ENCODE data around the gene PDE4D. TPM values are rescaled to one million over a fixed set of nuclear protein-coding genes. Genes with fewer than 3 reads are reported as not detected.
A peak's percentile ranks its signal among the peaks of the same experiment; 100 is the strongest.
"Not testable (repeated sequence)": the region's sequence is repeated elsewhere in the genome, so short reads cannot be mapped to it uniquely, and the experiment has no call there.

PDE4D gene
- total RNA-seq, 2 experiments from 2014 or later: 68.5 to 69.8 TPM

GRCh38 chr5:58965677-58966414 lies 927.7 kb downstream of the PDE4D start:
- no peak for ATAC-seq
- H3K27me3 Mint-ChIP-seq: no peaks in the 10 kb centered on the region
- H3K9me3 Mint-ChIP-seq (ENCODE audit: low read depth): no peaks in the 10 kb centered on the region
- H3K27ac Mint-ChIP-seq: no peak overlapping the region
- ChIA-PET POLR2A (no interaction called here), CTCF (interaction anchor here (0.8 to 2.3 kb wide), 5 partner anchors 19 to 209 kb away, joined by 4 to 8 read pairs (median 5); no protein-coding TSS in a partner anchor)
- H3K4me1 Mint-ChIP-seq: peaks cover 11% of the 10 kb centered on the region
- H3K36me3 Mint-ChIP-seq (ENCODE audit: low read depth): no peaks in the 10 kb centered on the region
- intact Hi-C loops (cut with DNase I, micrococcal nuclease): loop anchor here in 1 of 2 experiments (2.0 to 5.0 kb wide), 3 partner anchors 34 to 75 kb away; no protein-coding TSS in a partner anchor
- no peak overlapping the region for H3K4me3 Mint-ChIP-seq
- DNase-seq: peak; percentile 16

GRCh38 chr5:58963821-58964220 lies 929.7 kb downstream of the PDE4D start:
- intact Hi-C loops (cut with DNase I, micrococcal nuclease): no loop called here
- H3K4me1 Mint-ChIP-seq: peaks cover 2% of the 10 kb centered on the region
- H3K4me3 Mint-ChIP-seq: no peak overlapping the region
- DNase-seq (no peak), ATAC-seq (no peak)
- ChIA-PET POLR2A (no interaction called here), CTCF (no interaction called here)
- H3K36me3 Mint-ChIP-seq (ENCODE audit: low read depth): no peaks in the 10 kb centered on the region
- no peaks in the 10 kb centered on the region for H3K27me3 Mint-ChIP-seq
- H3K9me3 Mint-ChIP-seq (ENCODE audit: low read depth): no peaks in the 10 kb centered on the region
- no peak overlapping the region for H3K27ac Mint-ChIP-seq

GRCh38 chr5:58963361-58963760 lies 930.2 kb downstream of the PDE4D start:
- Mint-ChIP-seq H3K36me3 (ENCODE audit: low read depth) (no peaks in the 10 kb centered on the region), H3K4me1 (peaks cover 2% of the 10 kb centered on the region), H3K4me3 (no peak overlapping the region), H3K27me3 (no peaks in the 10 kb centered on the region), H3K9me3 (ENCODE audit: low read depth) (no peaks in the 10 kb centered on the region), H3K27ac (no peak overlapping the region)
- DNase-seq (no peak), ATAC-seq (no peak)
- intact Hi-C loops (cut with DNase I, micrococcal nuclease): no loop called here
- ChIA-PET CTCF (no interaction called here), POLR2A (no interaction called here)

GRCh38 chr5:58961631-58962280 lies 931.8 kb downstream of the PDE4D start:
- no peaks in the 10 kb centered on the region for H3K36me3 Mint-ChIP-seq (ENCODE audit: low read depth)
- CTCF ChIA-PET: interaction anchor here (1.0 to 1.2 kb wide), 2 partner anchors 75 to 79 kb away, joined by 3 read pairs; no protein-coding TSS in a partner anchor

GRCh38 chr5:58958701-58959100 lies 934.8 kb downstream of the PDE4D start:
- no peak overlapping the region for H3K4me3 Mint-ChIP-seq
- no peaks in the 10 kb centered on the region for H3K36me3 Mint-ChIP-seq (ENCODE audit: low read depth)
- POLR2A ChIA-PET: no interaction called here
- intact Hi-C loops (cut with DNase I, micrococcal nuclease): no loop called here
- no peak overlapping the region for H3K27ac Mint-ChIP-seq
- CTCF ChIA-PET: interaction anchor here (1.0 to 1.1 kb wide), 2 partner anchors 10 to 13 kb away, joined by 5 to 6 read pairs; no protein-coding TSS in a partner anchor
- H3K9me3 Mint-ChIP-seq (ENCODE audit: low read depth): no peaks in the 10 kb centered on the region
- H3K4me1 Mint-ChIP-seq: peaks cover 2% of the 10 kb centered on the region
- DNase-seq: no peak
- no peaks in the 10 kb centered on the region for H3K27me3 Mint-ChIP-seq
- no peak for ATAC-seq

More at GRCh38 chr5:58961631-58962280, 931.8 kb downstream of the PDE4D start:
- POLR2A ChIA-PET: interaction anchor here (0.8 kb wide), 1 partner anchor 37 kb away, joined by 3 read pairs; no protein-coding TSS in a partner anchor
- H3K4me3 Mint-ChIP-seq: no peak overlapping the region
- intact Hi-C loops (cut with DNase I, micrococcal nuclease): no loop called here
- no peaks in the 10 kb centered on the region for H3K27me3 Mint-ChIP-seq
- H3K9me3 Mint-ChIP-seq (ENCODE audit: low read depth): no peaks in the 10 kb centered on the region
- H3K27ac Mint-ChIP-seq: no peak overlapping the region
- peaks cover 2% of the 10 kb centered on the region for H3K4me1 Mint-ChIP-seq
- DNase-seq (no peak), ATAC-seq (no peak)

GRCh38 chr5:58953218-58953617 lies 940.3 kb downstream of the PDE4D start:
- H3K36me3 Mint-ChIP-seq (ENCODE audit: low read depth); H3K27ac Mint-ChIP-seq; POLR2A ChIA-PET; CTCF ChIA-PET; H3K9me3 Mint-ChIP-seq (ENCODE audit: low read depth); DNase-seq; H3K4me3 Mint-ChIP-seq; H3K4me1 Mint-ChIP-seq; ATAC-seq; intact Hi-C loops (cut with DNase I, micrococcal nuclease); H3K27me3 Mint-ChIP-seq: not testable (repeated sequence)

GRCh38 chr5:58950224-58950623 lies 943.3 kb downstream of the PDE4D start:
- Mint-ChIP-seq H3K9me3 (ENCODE audit: low read depth) (no peaks in the 10 kb centered on the region), H3K4me3 (no peak overlapping the region), H3K4me1 (peaks cover 2% of the 10 kb centered on the region), H3K36me3 (ENCODE audit: low read depth) (no peaks in the 10 kb centered on the region), H3K27me3 (no peaks in the 10 kb centered on the region), H3K27ac (no peak overlapping the region)
- POLR2A ChIA-PET: no interaction called here
- ATAC-seq: no peak
- no peak for DNase-seq
- intact Hi-C loops (cut with DNase I, micrococcal nuclease): no loop called here
- CTCF ChIA-PET: no interaction called here

- no peaks in the 10 kb centered on the region for H3K36me3 Mint-ChIP-seq (ENCODE audit: low read depth)
- no peaks in the 10 kb centered on the region for H3K27me3 Mint-ChIP-seq
- peaks cover 2% of the 10 kb centered on the region for H3K4me1 Mint-ChIP-seq
Observed at GRCh38 chr5:58946230-58946629, 947.3 kb downstream of the PDE4D start.

GRCh38 chr5:58944221-58944620 lies 949.3 kb downstream of the PDE4D start:
- Mint-ChIP-seq H3K4me3 (no peak overlapping the region), H3K27me3 (peaks cover 2% of the 10 kb centered on the region), H3K9me3 (ENCODE audit: low read depth) (no peaks in the 10 kb centered on the region), H3K4me1 (peaks cover 9% of the 10 kb centered on the region), H3K27ac (no peak overlapping the region), H3K36me3 (ENCODE audit: low read depth) (no peaks in the 10 kb centered on the region)
- intact Hi-C loops (cut with DNase I, micrococcal nuclease): no loop called here
- ChIA-PET CTCF (interaction anchor here (1.1 to 2.6 kb wide), 3 partner anchors 71 to 230 kb away, joined by 3 to 9 read pairs (median 6); no protein-coding TSS in a partner anchor), POLR2A (no interaction called here)
- DNase-seq (no peak), ATAC-seq (no peak)

More at GRCh38 chr5:58946230-58946629, 947.3 kb downstream of the PDE4D start:
- Mint-ChIP-seq H3K9me3 (ENCODE audit: low read depth) (no peaks in the 10 kb centered on the region), H3K27ac (no peak overlapping the region), H3K4me3 (no peak overlapping the region)
- no peak for DNase-seq
- ChIA-PET CTCF (interaction anchor here (0.9 to 2.6 kb wide), 9 partner anchors 11 to 423 kb away, joined by 3 to 9 read pairs (median 4); no protein-coding TSS in a partner anchor), POLR2A (no interaction called here)
- intact Hi-C loops (cut with DNase I, micrococcal nuclease): no loop called here
- ATAC-seq: no peak

- H3K4me3 Mint-ChIP-seq: no peak overlapping the region
- POLR2A ChIA-PET: no interaction called here
- no peaks in the 10 kb centered on the region for H3K36me3 Mint-ChIP-seq (ENCODE audit: low read depth)
- CTCF ChIA-PET: interaction anchor here (0.7 kb wide), 2 partner anchors 62 to 1809 kb away, joined by 3 read pairs; no protein-coding TSS in a partner anchor
- H3K27me3 Mint-ChIP-seq: peaks cover 2% of the 10 kb centered on the region
- no peak for ATAC-seq
- no peak for DNase-seq
- H3K4me1 Mint-ChIP-seq: peaks cover 16% of the 10 kb centered on the region
- intact Hi-C loops (cut with DNase I, micrococcal nuclease): no loop called here
- H3K9me3 Mint-ChIP-seq (ENCODE audit: low read depth): no peaks in the 10 kb centered on the region
- no peak overlapping the region for H3K27ac Mint-ChIP-seq
Observed at GRCh38 chr5:58940446-58940845, 953.1 kb downstream of the PDE4D start.

- H3K4me1 Mint-ChIP-seq: peaks cover 22% of the 10 kb centered on the region
- peaks cover 2% of the 10 kb centered on the region for H3K36me3 Mint-ChIP-seq (ENCODE audit: low read depth)
- ChIA-PET CTCF (no interaction called here), POLR2A (no interaction called here)
- H3K9me3 Mint-ChIP-seq (ENCODE audit: low read depth): peaks cover 4% of the 10 kb centered on the region
- intact Hi-C loops (cut with DNase I, micrococcal nuclease): no loop called here
- no peak overlapping the region for H3K27ac Mint-ChIP-seq
- ATAC-seq (no peak), DNase-seq (no peak)
- H3K4me3 Mint-ChIP-seq: no peak overlapping the region
- H3K27me3 Mint-ChIP-seq: peaks cover 2% of the 10 kb centered on the region
Observed at GRCh38 chr5:58939664-58940063, 953.9 kb downstream of the PDE4D start.

All from activated CD4-positive, alpha-beta T cell treated with anti-CD3 and anti-CD28 coated beads for 36 hours (primary cell).